ENCODE data around the gene FMO3.

The FMO3 gene

GRCh38 chr1:171110621-171111326, 20.1 kb downstream of the FMO3 start:
- no peak overlapping the region for H3K4me3 Mint-ChIP-seq
- no peak overlapping the region for H3K27ac Mint-ChIP-seq
- no peaks in the 10 kb centered on the region for H3K4me1 Mint-ChIP-seq
- H3K27me3 Mint-ChIP-seq (ENCODE audit: low read depth, poor library complexity) = peaks cover 6% of the 10 kb centered on the region
- no peak for TF ChIP-seq CTCF (IDR thresholded peaks at IDR 0.05)
- H3K36me3 Mint-ChIP-seq (ENCODE audit: low read depth) = no peaks in the 10 kb centered on the region
- no peaks in the 10 kb centered on the region for H3K9me3 Mint-ChIP-seq
- DNase-seq = no peak

GRCh38 chr1:171112119-171112518, 21.4 kb downstream of the FMO3 start:
- no peak for TF ChIP-seq CTCF (IDR thresholded peaks at IDR 0.05)
- H3K4me3 Mint-ChIP-seq = no peak overlapping the region
- H3K27me3 Mint-ChIP-seq (ENCODE audit: low read depth, poor library complexity) = peaks cover 6% of the 10 kb centered on the region
- H3K9me3 Mint-ChIP-seq = no peaks in the 10 kb centered on the region
- no peak for DNase-seq
- H3K36me3 Mint-ChIP-seq (ENCODE audit: low read depth) = no peaks in the 10 kb centered on the region
- H3K27ac Mint-ChIP-seq = no peak overlapping the region
- H3K4me1 Mint-ChIP-seq = no peaks in the 10 kb centered on the region

- Mint-ChIP-seq H3K9me3 (no peaks in the 10 kb centered on the region), H3K4me1 (no peaks in the 10 kb centered on the region), H3K27me3 (ENCODE audit: low read depth, poor library complexity) (peaks cover 6% of the 10 kb centered on the region), H3K36me3 (ENCODE audit: low read depth) (no peaks in the 10 kb centered on the region), H3K4me3 (no peak overlapping the region), H3K27ac (no peak overlapping the region)
- TF ChIP-seq CTCF (IDR thresholded peaks at IDR 0.05) = no peak
- no peak for DNase-seq
Measured at GRCh38 chr1:171113382-171113781, 22.7 kb downstream of the FMO3 start.

- H3K4me1 Mint-ChIP-seq = no peaks in the 10 kb centered on the region
- TF ChIP-seq CTCF (IDR thresholded peaks at IDR 0.05) = no peak
- H3K36me3 Mint-ChIP-seq (ENCODE audit: low read depth) = no peaks in the 10 kb centered on the region
- H3K27me3 Mint-ChIP-seq (ENCODE audit: low read depth, poor library complexity) = peaks cover 6% of the 10 kb centered on the region
- no peak overlapping the region for H3K27ac Mint-ChIP-seq
- no peak for DNase-seq
- no peaks in the 10 kb centered on the region for H3K9me3 Mint-ChIP-seq
- H3K4me3 Mint-ChIP-seq = no peak overlapping the region
Measured at GRCh38 chr1:171115280-171115897, 24.7 kb downstream of the FMO3 start.

- no peak for DNase-seq
- Mint-ChIP-seq H3K4me3 (no peak overlapping the region), H3K9me3 (no peaks in the 10 kb centered on the region), H3K27ac (no peak overlapping the region), H3K36me3 (ENCODE audit: low read depth) (no peaks in the 10 kb centered on the region), H3K27me3 (ENCODE audit: low read depth, poor library complexity) (peaks cover 9% of the 10 kb centered on the region), H3K4me1 (no peaks in the 10 kb centered on the region)
- no peak for TF ChIP-seq CTCF (IDR thresholded peaks at IDR 0.05)
Measured at GRCh38 chr1:171116676-171117075, 26.0 kb downstream of the FMO3 start.

GRCh38 chr1:171117085-171117484, 26.4 kb downstream of the FMO3 start:
- Mint-ChIP-seq H3K36me3 (ENCODE audit: low read depth) (no peaks in the 10 kb centered on the region), H3K4me1 (no peaks in the 10 kb centered on the region), H3K27ac (no peak overlapping the region), H3K27me3 (ENCODE audit: low read depth, poor library complexity) (peaks cover 12% of the 10 kb centered on the region), H3K4me3 (no peak overlapping the region), H3K9me3 (no peaks in the 10 kb centered on the region)
- no peak for TF ChIP-seq CTCF (IDR thresholded peaks at IDR 0.05)
- no peak for DNase-seq
